ENCODE data around the gene ABTB2. TPM values are rescaled to one million over a fixed set of nuclear protein-coding genes. Genes with fewer than 3 reads are reported as not detected.

The ABTB2 gene
- total RNA-seq, 4 donors from 2014 or later: 5.4 to 15.6 (median 12.8) TPM

GRCh38 chr11:34292111-34292510, 65.7 kb downstream of the ABTB2 start:
- Histone ChIP-seq H3K27ac (no peak overlapping the region), H3K9me3 (no peaks in the 10 kb centered on the region), H3K36me3 (no peaks in the 10 kb centered on the region), H3K4me3 (no peak overlapping the region), H3K27me3 (no peaks in the 10 kb centered on the region), H3K4me1 (no peaks in the 10 kb centered on the region)
- WGBS: 59% methylated on average over 3 of the region's 3 CpGs
- no peak for TF ChIP-seq EP300 (IDR thresholded peaks at IDR 0.05)
- no peak for TF ChIP-seq POLR2AphosphoS5 (IDR thresholded peaks at IDR 0.05)
- no peak for TF ChIP-seq CTCF (IDR thresholded peaks at IDR 0.05)
- no peak for TF ChIP-seq POLR2A (IDR thresholded peaks at IDR 0.05)
- DNase-seq (ENCODE audit: low spot score in 2 of 2): no peak

- Histone ChIP-seq H3K27ac (no peak overlapping the region), H3K36me3 (no peaks in the 10 kb centered on the region), H3K4me3 (no peak overlapping the region), H3K9me3 (no peaks in the 10 kb centered on the region), H3K4me1 (no peaks in the 10 kb centered on the region), H3K27me3 (no peaks in the 10 kb centered on the region)
- TF ChIP-seq POLR2AphosphoS5 (IDR thresholded peaks at IDR 0.05) (no peak), EP300 (IDR thresholded peaks at IDR 0.05) (no peak), POLR2A (IDR thresholded peaks at IDR 0.05) (no peak), CTCF (IDR thresholded peaks at IDR 0.05) (no peak)
- 0% methylated on average over 1 of the region's 1 CpG for WGBS
- no peak for DNase-seq (ENCODE audit: low spot score in 2 of 2)
Measured at GRCh38 chr11:34290926-34291325, 66.9 kb downstream of the ABTB2 start.

- no peaks in the 10 kb centered on the region for H3K4me1 ChIP-seq
- no peak for DNase-seq (ENCODE audit: low spot score in 2 of 2)
- H3K36me3 ChIP-seq: no peaks in the 10 kb centered on the region
- no peaks in the 10 kb centered on the region for H3K27me3 ChIP-seq
- 63% methylated on average over 7 of the region's 7 CpGs for WGBS
- no peak overlapping the region for H3K4me3 ChIP-seq
- H3K9me3 ChIP-seq: no peaks in the 10 kb centered on the region
- no peak overlapping the region for H3K27ac ChIP-seq
- no peak for TF ChIP-seq EP300 (IDR thresholded peaks at IDR 0.05)
- TF ChIP-seq POLR2A (IDR thresholded peaks at IDR 0.05): no peak
- TF ChIP-seq POLR2AphosphoS5 (IDR thresholded peaks at IDR 0.05): no peak
- no peak for TF ChIP-seq CTCF (IDR thresholded peaks at IDR 0.05)
Measured at GRCh38 chr11:34288492-34288891, 69.3 kb downstream of the ABTB2 start.

DNA sequence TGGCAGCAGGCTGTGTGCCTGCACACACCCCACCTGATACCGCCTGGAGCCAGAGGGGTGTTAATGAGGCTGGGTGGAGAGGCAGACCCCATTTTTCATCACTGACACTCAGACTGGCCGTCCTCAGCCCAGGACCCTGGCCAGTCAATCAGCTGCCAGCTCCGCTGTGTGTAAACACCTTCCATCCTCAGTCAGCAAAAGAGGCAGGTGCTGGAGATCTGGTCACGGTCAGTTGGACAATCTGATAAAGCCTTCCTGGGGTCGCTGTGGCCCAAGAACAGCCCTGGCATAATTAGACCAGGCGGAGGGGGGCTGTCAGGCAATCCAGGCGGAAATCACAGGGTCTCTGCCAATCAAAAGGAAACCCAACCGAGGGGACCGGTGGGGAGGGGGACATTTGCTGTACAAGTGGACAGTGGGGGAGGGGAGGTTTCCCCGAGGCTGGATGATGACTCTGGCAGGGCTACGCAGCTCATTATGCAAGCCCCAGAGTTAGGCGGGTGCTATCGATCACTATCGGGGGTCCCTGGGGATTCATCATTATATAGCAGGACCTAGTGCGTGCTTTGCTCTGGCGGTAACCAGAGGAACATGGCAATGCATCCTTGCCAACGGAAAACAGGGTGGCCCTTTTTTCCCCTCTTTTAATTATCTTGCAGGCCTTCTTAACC, 72.9 kb downstream of the ABTB2 start:
- TF ChIP-seq EP300 (IDR thresholded peaks at IDR 0.05) (no peak), POLR2A (IDR thresholded peaks at IDR 0.05) (no peak), POLR2AphosphoS5 (IDR thresholded peaks at IDR 0.05) (no peak), CTCF (IDR thresholded peaks at IDR 0.05) (no peak)
- 86% methylated on average over 17 of the region's 17 CpGs for WGBS

GRCh38 chr11:34284156-34284555, 73.7 kb downstream of the ABTB2 start:
- 75% methylated on average over 2 of the region's 3 CpGs for WGBS
- no peaks in the 10 kb centered on the region for H3K9me3 ChIP-seq
- no peak overlapping the region for H3K27ac ChIP-seq

More for the DNA sequence above, 72.9 kb downstream of the ABTB2 start:
- no peak overlapping the region for H3K4me3 ChIP-seq
- no peaks in the 10 kb centered on the region for H3K27me3 ChIP-seq
- no peak for DNase-seq (ENCODE audit: low spot score in 2 of 2)
- peaks cover 9% of the 10 kb centered on the region for H3K4me1 ChIP-seq
- H3K27ac ChIP-seq: no peak overlapping the region
- H3K9me3 ChIP-seq: no peaks in the 10 kb centered on the region
- no peaks in the 10 kb centered on the region for H3K36me3 ChIP-seq

More at GRCh38 chr11:34284156-34284555, 73.7 kb downstream of the ABTB2 start:
- Histone ChIP-seq H3K36me3 (no peaks in the 10 kb centered on the region), H3K4me3 (no peak overlapping the region), H3K4me1 (peaks cover 9% of the 10 kb centered on the region), H3K27me3 (no peaks in the 10 kb centered on the region)
- no peak for TF ChIP-seq POLR2AphosphoS5 (IDR thresholded peaks at IDR 0.05)
- TF ChIP-seq POLR2A (IDR thresholded peaks at IDR 0.05): no peak
- no peak for TF ChIP-seq CTCF (IDR thresholded peaks at IDR 0.05)
- TF ChIP-seq EP300 (IDR thresholded peaks at IDR 0.05): no peak
- DNase-seq (ENCODE audit: low spot score in 2 of 2): no peak
